ENCODE results near the gene SYNDIG1.

Gene SYNDIG1

DNA sequence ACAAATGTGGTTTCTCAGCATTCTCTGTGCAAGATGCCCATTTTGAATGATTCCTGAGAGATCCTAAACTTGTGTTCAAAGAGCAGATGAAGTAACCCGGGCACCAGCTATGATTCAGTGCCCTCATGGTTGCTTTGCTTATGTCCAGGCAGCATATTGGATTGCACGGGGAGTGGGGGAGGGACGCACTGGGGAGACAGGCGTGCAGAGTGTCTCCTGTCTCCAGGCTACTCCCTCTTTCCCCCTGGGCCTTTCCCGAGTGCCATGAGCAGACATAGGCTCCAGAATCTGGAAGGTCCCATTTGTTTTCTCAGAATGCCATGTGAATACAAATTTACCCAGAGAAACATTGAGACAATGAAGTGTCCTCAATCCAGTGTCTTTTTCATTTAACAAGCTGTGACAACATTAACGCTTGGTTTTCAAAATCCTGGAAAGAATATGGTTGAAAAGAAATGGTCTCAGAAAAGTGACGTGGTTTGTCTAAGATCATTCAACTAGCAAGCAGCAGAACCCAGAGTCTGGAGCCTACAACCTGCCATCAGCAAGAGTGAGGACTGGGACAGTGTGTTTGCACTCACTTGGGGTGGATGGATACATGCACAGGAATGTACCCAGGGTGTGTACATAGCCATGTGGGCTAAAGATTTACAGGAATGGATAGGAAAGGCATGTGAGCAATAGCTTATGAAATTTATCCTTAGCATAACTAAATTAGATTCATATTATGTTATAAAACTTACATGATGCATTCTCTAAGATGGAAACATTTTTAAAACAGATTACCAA lies 4.2 kb downstream of the SYNDIG1 start:
- DNase-seq (ENCODE audit: low read depth), result no peak

DNA sequence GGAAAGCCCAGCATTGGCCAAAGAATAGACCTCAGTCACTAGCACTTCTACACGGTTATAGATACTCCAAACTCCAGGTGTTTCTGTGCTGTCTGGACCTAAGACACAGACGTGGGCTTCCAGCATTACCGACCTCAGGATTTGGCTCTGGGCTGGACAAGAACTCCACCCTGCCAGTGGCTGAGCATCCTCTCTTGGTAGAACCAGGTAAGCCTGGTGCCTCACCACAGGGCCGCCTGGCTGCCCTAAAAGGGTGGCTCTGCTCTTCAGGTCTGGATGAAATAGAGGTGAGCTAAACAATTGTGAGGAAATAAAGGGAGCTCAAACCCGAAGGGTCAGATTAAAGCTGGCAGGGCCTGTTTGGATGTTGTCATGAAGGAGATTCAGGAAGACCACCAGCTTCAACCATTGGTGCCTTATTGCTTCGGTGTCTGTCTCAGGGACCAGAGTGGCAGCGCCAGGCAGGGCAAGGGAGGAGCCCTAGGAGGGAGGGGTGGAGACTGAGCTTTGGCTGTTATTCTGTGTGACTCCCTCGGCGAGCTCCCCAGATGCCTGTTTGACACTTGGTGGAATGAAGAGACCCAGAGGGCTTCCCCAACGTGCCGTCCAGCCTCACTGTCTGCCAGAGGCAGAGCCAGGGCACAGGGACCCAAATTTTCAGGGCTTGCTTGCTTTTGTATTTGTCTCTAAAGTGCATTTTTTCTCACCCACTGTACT lies 8.6 kb downstream of the SYNDIG1 start:
- DNase-seq (ENCODE audit: low read depth), result no peak

DNA sequence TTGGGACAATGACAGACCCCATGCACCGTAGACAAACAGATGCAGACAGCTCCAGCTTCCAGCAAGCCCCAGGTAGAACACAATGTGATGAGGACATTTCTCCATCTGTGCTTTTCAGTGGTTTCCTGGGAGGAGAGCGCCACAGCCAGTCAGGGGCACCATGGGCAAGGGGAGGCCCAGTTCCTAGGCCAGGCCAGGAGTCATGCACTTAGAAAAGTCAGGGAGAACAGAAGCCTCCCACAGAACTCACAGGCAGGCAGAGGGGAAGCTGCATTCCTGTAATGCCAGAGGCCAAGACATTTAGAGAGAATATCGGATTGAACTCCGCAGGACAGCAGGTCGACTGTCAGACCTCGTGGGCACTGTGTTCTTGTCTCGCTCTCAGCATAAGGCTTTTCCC lies 9.2 kb downstream of the SYNDIG1 start:
- DNase-seq (ENCODE audit: low read depth), result no peak

DNA sequence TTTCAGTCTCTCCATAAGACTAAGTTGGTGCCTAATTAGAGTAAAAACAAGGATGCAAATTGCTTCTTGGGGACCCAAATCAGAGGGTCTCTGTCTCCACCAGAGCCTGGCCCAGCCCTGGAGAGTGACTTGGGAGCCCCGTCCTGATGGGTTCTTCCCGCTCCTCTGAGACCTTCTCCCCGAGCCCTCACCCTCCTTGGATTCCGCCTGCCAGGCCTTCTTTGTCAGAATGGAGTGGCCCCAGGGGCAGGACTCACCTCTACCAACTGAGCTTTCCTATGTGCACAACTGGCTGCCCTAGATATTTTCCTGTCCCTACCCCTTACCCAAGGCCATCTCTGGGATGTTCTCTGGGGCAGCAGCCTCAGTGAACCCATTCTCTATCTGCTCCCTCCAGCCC lies 9.7 kb downstream of the SYNDIG1 start:
- DNase-seq (ENCODE audit: low read depth), result no peak

DNA sequence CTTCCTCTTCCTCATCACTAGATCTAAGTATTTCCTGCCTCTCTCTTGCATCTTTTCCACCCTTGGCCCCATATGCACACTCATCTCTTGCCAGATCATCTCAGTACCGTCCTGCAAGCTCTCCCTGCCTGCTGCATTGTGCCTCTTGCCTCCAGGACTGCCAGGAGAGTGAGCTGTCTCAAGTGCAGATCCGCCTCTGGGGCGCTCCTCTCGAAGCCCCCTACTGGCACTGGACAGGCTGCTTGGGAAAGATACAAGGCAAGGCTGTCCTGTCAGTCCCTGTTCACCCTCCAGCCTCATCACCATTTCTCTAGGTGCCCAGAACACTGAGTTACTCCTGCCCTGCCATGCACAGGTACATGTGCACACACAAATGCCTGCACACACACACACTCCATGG lies 10.2 kb downstream of the SYNDIG1 start:
- no peak for DNase-seq (ENCODE audit: low read depth)

DNA sequence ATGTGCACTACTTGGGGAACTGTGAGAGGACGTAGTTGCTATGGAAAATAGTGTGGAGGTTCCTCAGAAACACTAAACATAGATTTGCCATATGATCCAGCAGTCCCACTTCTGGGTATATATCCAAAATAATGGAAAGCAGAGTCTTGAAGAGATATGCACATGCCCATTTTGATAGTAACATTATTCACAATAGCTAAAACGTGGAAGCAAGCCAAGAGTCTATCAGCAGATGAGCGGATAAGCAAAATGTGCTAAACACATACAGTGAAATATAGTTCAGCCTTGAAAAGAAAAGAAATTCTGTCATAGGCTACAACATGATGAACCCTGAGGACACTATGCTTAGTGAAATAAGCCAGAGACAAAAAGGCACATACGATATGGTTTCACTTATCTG lies 11.1 kb downstream of the SYNDIG1 start:
- DNase-seq (ENCODE audit: low read depth), result no peak

DNA sequence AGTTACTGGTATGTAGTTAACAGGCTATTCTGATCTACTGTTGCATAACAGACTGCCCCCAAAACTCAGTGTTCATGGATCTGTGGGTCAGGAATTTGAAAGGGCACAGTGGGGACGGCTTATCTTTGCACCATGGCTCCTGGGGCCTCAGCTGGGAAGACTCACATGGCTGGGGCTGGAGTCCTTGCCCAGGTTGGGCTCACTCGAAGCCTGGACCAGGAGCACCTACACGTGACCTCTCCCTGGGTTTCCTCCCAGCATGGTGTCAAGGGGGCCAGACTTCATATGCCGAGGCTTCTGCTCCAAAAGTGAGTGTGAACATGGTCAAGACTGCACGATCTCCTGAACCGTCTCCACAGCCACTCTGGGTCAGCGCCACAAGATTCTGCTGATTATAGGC lies 11.7 kb downstream of the SYNDIG1 start:
- no peak for DNase-seq (ENCODE audit: low read depth)

DNA sequence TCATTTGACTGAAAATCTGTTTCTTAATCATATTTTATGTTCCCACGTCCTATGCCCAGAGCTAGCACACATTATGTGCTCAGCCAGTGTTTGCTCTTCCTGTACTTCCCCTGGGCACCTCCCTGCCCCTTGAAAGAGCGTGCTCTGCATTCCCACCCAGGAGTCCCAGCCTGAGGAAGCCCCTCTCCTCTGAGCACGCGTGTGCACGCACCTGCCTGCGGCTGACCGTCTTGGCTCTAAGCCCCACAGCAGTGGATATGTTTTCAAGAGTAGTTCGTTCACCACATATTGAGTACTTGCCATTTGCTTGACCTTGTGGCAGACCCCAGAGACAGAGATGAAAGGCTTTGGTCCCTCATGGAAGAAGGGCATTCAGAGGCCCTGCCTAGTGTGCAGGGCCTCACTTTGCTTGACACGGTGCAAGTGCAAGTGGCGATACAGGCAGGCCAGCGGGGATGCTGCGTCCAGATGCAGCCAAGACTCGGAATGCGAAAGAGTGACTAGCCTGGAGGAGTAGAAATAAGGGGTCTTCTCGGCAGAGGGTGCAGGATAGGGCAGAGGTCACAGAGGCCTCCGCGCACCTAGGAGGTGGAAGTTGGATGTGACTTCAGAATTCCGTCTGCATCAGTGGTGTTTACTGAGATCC lies 14.1 kb downstream of the SYNDIG1 start:
- DNase-seq (ENCODE audit: low read depth), result no peak

DNA sequence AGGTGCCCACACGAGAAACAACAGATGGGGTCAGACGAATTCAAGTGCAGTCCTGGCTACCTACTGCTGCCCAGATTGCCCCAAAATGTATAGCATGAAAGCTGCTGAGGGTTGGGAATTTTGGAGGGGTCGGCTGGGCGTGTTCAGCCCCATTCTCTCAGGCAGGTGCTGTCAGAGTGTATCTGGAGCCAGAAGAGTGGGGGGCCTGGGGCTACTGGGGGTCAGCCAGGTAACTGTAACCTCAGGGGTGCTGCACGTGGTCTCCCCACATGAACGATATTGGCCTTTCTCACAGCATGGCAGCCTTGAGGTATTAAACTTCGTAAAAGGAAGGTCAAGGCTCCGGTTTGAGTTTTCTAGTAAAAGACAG lies 14.6 kb downstream of the SYNDIG1 start:
- no peak for DNase-seq (ENCODE audit: low read depth)

DNA sequence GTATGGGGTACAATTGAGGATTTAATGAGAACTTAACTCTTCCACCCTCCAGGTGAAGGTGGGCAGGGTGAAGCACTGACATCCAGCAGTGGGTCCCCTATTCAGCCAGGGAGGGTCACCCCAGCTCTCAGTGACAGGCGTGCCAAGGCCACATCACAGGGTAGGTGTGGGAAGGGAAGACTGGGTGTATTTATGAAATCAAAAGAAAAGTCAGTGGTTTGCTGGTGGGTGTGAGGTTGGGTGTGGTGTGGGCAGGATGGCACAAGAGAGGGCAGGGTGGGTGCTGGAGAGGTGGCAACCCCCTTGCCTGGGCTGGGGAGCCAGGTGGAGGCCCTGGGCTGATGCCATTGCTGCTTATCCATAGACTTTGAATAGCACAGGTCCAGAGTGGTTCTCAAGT lies 16.6 kb downstream of the SYNDIG1 start:
- DNase-seq (ENCODE audit: low read depth), result no peak

DNA sequence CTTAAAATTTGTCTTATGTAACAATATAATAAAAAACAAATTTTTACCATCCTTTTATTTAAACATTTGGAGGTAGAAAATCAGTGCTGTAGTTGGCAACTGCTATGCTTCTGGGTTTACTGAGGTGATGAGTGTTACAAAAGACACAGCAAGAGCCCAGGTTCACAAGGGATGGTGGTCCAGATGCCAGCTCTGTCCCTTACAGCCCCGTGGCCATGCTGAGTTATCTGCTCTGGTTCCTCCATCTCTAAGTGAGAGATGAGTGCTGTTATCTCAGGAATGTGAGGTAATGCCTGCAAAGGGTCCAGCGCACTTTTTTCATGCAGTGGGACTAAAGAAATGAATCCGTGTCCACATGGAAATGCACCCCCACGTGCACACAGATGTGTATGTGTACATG lies 17.8 kb downstream of the SYNDIG1 start:
- DNase-seq (ENCODE audit: low read depth), result no peak

DNA sequence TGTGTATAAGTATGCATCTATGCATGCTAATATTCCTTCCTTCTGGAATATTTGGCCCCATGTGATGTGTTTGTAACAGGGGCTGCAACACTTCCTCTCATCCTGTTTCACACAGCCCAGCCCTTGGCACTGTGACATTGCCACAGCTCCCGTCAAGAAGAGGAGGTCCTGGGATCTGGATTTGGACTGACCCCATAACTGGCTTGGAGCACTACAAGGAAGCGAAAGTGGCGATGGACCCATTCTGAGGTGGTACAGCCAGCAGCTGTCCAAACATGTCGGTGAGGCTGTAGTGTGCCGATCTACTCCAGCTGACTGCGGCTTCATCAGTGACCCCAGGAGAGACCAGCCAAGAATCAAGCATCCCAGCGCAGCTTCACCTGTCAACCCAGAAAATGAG lies 18.2 kb downstream of the SYNDIG1 start:
- DNase-seq (ENCODE audit: low read depth), result no peak

DNA sequence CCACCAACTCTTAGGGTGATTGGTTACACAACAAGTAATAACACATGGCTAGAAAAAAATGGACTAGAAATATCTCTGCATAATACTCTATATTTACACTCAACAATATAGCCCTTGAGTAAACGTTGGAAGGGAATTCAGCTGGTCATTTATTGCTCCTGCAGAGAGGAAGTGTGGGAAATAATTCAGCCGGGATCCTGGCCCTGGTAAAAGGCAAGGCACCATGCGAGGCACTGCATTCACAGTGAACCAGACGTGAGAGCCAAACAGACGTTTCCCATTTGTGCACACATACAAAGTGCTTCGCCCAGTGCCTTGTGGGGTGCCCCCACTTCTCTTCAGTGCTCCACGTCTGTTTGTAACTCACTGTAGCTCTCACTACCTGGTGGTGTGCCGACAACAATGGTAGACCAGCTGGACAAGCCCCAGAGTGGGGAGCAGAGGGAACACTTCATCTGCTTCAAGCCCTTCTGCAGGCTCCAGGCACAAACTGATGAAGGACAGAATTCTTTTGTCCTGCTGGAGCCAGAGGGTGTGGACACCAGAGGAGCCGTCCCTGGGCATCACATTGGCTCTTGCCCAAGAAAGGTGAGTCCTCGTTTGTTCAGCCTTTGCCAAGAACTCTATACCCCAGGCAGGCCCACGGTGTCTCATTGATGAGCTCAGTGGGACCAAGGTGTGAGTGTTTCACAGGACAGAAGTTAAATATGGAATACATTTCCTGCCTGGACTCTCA lies 18.8 kb downstream of the SYNDIG1 start:
- no peak for DNase-seq (ENCODE audit: low read depth)

DNA sequence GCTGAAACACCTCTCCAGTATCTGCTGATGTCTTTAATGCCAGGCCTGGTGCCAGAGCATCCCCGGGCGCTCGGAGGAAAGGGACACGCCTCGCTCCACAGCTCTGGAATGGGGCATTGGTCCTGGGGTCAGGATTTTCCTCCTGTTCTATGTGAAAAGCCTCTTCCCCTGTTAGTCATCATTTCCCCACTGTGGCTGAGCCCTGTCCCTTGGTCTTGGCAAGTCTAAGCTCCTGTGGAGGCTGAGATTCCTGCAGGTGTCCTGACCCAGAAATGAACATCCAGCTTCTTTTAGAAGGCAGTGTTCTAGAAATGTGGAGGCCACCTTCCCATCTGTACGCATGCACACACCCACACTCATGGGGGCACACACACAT lies 19.4 kb downstream of the SYNDIG1 start:
- DNase-seq (ENCODE audit: low read depth), result no peak

DNA sequence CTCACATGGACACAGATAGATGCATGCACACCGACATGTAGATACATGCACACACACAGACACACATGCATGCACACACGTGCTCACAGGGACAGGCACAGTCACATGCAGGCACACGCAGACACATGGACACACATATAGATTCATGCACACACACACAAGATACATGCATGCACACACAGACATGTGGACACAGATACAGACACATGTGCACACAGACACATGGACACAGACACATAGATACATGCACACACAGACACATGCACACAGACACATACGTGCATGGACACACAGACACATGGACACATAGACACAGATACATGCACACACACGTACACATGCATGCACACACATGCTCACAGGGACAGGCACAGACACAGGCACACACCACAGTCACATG lies 19.8 kb downstream of the SYNDIG1 start:
- DNase-seq (ENCODE audit: low read depth), result no peak

DNA sequence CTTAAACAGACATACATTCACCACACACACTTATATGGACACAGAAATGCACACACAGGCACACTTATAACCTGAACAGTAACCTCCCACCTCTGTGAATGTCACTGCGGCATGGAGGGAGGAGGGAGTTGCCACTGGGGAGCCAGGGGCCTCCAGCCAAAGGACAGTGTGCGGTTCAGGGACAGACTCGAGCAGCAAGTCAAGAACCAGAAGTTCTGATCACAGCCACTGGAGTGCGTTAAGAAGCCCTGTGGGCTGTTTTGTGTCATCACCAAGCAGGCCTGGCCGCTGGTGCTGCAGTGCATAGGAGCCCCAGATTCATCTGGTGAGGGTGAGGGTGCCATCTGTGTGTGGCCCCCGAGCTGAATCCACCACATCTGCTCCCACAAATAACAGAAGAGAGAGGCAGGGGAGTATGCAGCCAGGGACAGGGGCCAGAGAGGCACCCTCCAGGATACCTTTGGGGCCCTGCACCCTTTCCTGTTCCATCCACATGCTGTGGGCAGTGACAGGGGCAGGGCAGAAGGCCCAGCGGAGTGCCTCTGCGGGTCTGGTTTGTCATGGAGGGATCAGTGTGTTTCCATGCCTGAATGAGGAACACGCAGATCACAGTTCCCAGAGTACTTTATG lies 20.3 kb downstream of the SYNDIG1 start:
- no peak for DNase-seq (ENCODE audit: low read depth)

DNA sequence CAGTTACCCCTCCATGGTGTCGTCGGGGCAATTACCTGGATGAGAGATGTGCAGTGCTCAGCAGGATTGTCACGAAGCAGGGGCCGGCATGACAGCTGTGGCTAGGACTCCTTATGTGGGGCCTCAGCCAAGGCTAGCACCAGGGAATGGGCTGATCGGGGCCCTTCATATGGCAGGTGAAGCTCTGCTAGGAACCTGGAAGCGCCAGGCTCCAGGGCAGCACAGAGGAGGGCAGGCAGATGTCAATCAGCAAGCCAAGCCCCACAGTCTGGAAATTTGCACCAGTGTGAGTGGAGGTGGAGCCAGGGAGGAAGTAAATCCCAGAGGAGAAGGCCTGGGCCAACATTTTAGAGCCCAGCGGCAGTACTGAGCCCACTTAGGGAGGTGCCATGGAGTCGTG lies 21.2 kb downstream of the SYNDIG1 start:
- DNase-seq (ENCODE audit: low read depth), result no peak

DNA sequence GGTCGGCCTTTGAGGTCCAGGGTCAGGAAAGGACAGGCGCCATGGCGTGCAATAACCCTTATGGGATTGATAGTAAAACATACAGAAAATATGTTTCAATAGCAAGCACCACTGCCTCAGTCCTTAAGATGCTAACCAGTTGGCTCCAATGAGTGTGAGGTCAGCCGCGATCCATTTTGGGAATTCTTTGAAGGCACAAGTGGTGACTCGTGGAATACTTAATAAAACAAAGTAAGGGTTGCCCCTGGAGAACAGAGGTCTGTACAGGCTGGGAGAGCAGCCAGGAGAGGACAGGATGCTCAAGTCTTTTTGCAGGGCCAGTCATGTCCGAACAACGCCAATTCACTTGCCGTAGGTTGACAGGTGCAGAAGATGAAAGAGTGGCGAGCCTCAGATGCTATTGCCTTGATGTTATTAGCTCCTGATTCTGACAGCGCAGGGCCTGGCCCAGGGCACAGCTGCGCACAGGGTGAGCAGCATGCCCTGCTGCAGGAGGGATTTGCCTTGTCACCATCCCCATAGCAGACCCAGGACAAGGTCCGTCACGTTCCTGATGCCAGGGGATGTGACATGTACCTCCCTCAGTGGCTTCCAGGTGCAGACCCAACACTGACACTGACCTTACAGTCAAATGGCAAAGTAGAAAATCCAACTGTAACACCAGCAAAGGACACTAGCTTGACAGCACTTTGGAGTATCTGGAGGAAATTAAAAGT lies 21.8 kb downstream of the SYNDIG1 start:
- DNase-seq (ENCODE audit: low read depth), result no peak

DNA sequence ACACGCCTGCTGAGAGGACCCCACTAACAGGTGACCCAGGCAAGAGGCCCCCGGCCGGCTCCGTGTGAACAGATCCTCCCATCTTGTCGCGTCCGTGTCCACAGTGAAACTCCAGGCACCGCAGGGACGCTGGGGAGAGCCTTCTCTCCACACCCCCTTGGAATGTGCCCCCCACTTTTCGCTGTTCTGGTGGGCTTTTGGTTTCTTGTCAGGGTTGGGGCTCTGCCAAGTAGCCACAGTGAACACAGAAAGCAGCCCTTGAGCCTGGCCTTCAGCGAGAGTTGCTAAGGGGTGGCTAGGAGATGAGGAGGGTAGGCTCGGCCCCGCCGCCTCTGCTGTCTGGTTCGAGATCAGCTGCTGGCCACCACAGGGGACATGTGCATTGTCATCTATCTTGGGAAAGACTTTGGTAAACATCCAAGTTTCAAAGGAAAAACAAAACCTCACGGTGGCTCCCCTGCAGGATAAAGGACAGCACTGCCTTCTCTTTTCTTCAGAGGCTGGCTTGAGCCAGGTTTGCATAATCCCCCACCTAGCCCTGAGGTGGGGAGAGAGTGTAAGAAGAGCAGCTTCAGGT lies 22.7 kb downstream of the SYNDIG1 start:
- no peak for DNase-seq (ENCODE audit: low read depth)

DNA sequence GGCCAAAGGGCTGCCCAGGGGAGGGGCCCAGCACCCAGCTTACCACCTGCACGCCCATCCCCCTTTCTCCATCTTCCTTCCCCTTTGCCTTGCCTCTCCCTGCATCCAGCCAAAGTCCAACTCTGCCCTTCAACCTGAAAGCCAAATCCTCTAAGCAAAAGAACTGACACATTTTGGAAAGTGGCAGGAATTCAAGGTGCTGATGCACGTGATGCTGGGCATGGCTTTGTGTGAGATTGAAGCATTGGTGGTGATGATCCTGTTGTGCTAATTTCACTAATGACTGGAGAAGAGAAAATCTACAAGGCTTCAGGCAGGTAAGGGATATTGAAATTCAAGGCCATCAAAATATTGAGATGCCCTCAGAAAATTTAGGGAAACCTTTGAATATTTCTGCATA lies 23.3 kb downstream of the SYNDIG1 start:
- DNase-seq (ENCODE audit: low read depth), result no peak

DNA sequence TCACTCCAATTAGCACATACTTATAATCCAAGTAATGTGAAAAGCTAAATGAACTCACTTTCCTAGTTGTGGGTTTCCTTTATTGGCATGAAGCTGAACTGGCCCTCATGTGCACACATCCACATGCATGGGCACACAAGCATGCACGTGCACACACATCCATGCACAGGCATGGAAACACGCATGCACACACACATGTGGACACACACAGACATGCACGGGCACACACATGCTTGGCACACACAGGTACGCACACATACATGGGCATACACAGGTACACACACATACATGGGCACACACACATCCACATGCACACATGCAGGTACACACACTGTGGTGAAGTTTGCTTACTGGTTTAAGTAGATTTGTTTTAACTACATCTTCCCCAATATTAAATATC lies 23.8 kb downstream of the SYNDIG1 start:
- no peak for DNase-seq (ENCODE audit: low read depth)
